ENCODE measurements around the gene FAF1.

Gene FAF1

GRCh38 chr1:50502147-50502546 lies 457.9 kb downstream of the FAF1 start:
- TF ChIP-seq CTCF (IDR thresholded peaks at IDR 0.05): no peak

- no peak for TF ChIP-seq CTCF (IDR thresholded peaks at IDR 0.05)
These were observed 463.1 kb downstream of the FAF1 start for GRCh38 chr1:50497007-50497406.

- no peak for TF ChIP-seq CTCF (IDR thresholded peaks at IDR 0.05)
These were observed 466.4 kb downstream of the FAF1 start for GRCh38 chr1:50493710-50494109.

GRCh38 chr1:50492142-50492541 lies 467.9 kb downstream of the FAF1 start:
- TF ChIP-seq CTCF (IDR thresholded peaks at IDR 0.05): no peak

- no peak for TF ChIP-seq CTCF (IDR thresholded peaks at IDR 0.05)
These were observed 468.9 kb downstream of the FAF1 start for GRCh38 chr1:50491142-50491541.

- TF ChIP-seq CTCF (IDR thresholded peaks at IDR 0.05): no peak
These were observed 469.4 kb downstream of the FAF1 start for GRCh38 chr1:50490640-50491039.

GRCh38 chr1:50488876-50489275 lies 471.2 kb downstream of the FAF1 start:
- no peak for TF ChIP-seq CTCF (IDR thresholded peaks at IDR 0.05)

GRCh38 chr1:50488356-50488755 lies 471.7 kb downstream of the FAF1 start:
- TF ChIP-seq CTCF (IDR thresholded peaks at IDR 0.05): no peak
